Nephron (organoid): ENCODE data around the gene PDZRN4.
"Not testable (repeated sequence)": the region's sequence is repeated elsewhere in the genome, so short reads cannot be mapped to it uniquely, and the experiment has no call there.

Experiments used
- H3K27ac Mint-ChIP-seq, 3 experiments: 2 replicates each; pipeline ENCODE4 v1.8.0; 2020; ENCODE audit warnings: mixed read lengths in 3 of 3, mild to moderate bottlenecking in 2 of 3, moderate library complexity in 1 of 3
- H3K27me3 Mint-ChIP-seq: 2 replicates; pipeline ENCODE4 v1.8.0; 2021; ENCODE audit warnings: low read depth, mild to moderate bottlenecking, moderate library complexity, mixed read lengths
- H3K36me3 Mint-ChIP-seq: 2 replicates; pipeline ENCODE4 v1.8.0; 2020; ENCODE audit warnings: low read depth, mixed read lengths
- H3K4me1 Mint-ChIP-seq: 2 replicates; pipeline ENCODE4 v1.8.0; 2020; ENCODE audit warnings: mixed read lengths
- H3K4me3 Mint-ChIP-seq, 3 experiments: 2 replicates each; pipeline ENCODE4 v1.8.0; 2020; ENCODE audit warnings: mild to moderate bottlenecking in 3 of 3, mixed read lengths in 3 of 3, moderate library complexity in 2 of 3
- H3K9me3 Mint-ChIP-seq: 2 replicates; pipeline ENCODE4 v1.8.0; 2020; ENCODE audit warnings: mixed read lengths
- CTCF ChIP-seq, 3 experiments: fragments of 200-600 bp; sonication (generic); IDR thresholded peaks; one replicate each; pipeline ENCODE4 v1.5.0; 2021; ENCODE audit warnings: antibody characterized with exemption in 3 of 3; ENCODE audit not compliant: unreplicated experiment in 3 of 3

Gene PDZRN4

GRCh38 chr12:41167701-41168100 lies 20.4 kb upstream of the PDZRN4 start:
- no peaks in the 10 kb centered on the region for H3K9me3 Mint-ChIP-seq

GRCh38 chr12:41174602-41175001 lies 13.5 kb upstream of the PDZRN4 start:
- Mint-ChIP-seq H3K36me3 (no peaks in the 10 kb centered on the region), H3K4me1 (peaks cover 5% of the 10 kb centered on the region), H3K27ac (no peak overlapping the region), H3K27me3 (no peaks in the 10 kb centered on the region), H3K9me3 (no peaks in the 10 kb centered on the region), H3K4me3 (no peak overlapping the region)
- no peak for TF ChIP-seq CTCF (IDR thresholded peaks at IDR 0.05; ENCODE audit: unreplicated experiment in 3 of 3)

More at GRCh38 chr12:41167701-41168100, 20.4 kb upstream of the PDZRN4 start:
- Mint-ChIP-seq H3K4me3 (no peak overlapping the region), H3K4me1 (no peaks in the 10 kb centered on the region), H3K27me3 (no peaks in the 10 kb centered on the region), H3K36me3 (no peaks in the 10 kb centered on the region), H3K27ac (no peak overlapping the region)
- TF ChIP-seq CTCF (IDR thresholded peaks at IDR 0.05; ENCODE audit: unreplicated experiment in 3 of 3): no peak

- not testable (repeated sequence) for H3K36me3 Mint-ChIP-seq, H3K27ac Mint-ChIP-seq, H3K27me3 Mint-ChIP-seq, H3K4me3 Mint-ChIP-seq, H3K4me1 Mint-ChIP-seq, H3K9me3 Mint-ChIP-seq
Observed at GRCh38 chr12:41179507-41179906, 8.6 kb upstream of the PDZRN4 start.

GRCh38 chr12:41184864-41185263 lies 3.3 kb upstream of the PDZRN4 start:
- Mint-ChIP-seq H3K36me3 (no peaks in the 10 kb centered on the region), H3K4me3 (no peak overlapping the region), H3K27ac (no peak overlapping the region), H3K9me3 (peaks cover 6% of the 10 kb centered on the region), H3K27me3 (peaks cover 40% of the 10 kb centered on the region), H3K4me1 (peaks cover 14% of the 10 kb centered on the region)
- no peak for TF ChIP-seq CTCF (IDR thresholded peaks at IDR 0.05; ENCODE audit: unreplicated experiment in 3 of 3)

GRCh38 chr12:41186026-41186425 lies 2.1 kb upstream of the PDZRN4 start:
- H3K9me3 Mint-ChIP-seq: peaks cover 6% of the 10 kb centered on the region
- H3K4me1 Mint-ChIP-seq: peaks cover 21% of the 10 kb centered on the region
- no peak for TF ChIP-seq CTCF (IDR thresholded peaks at IDR 0.05; ENCODE audit: unreplicated experiment in 3 of 3)
- H3K27me3 Mint-ChIP-seq: peaks cover 48% of the 10 kb centered on the region
- H3K27ac Mint-ChIP-seq: no peak overlapping the region
- H3K4me3 Mint-ChIP-seq: no peak overlapping the region
- H3K36me3 Mint-ChIP-seq: no peaks in the 10 kb centered on the region

GRCh38 chr12:41188841-41189394 lies 798 bp downstream of the PDZRN4 start:
- H3K27me3 Mint-ChIP-seq: peaks cover 51% of the 10 kb centered on the region
- peak overlapping the region in 1 of 3 experiments; percentile 77 for H3K27ac Mint-ChIP-seq
- peak overlapping the region; percentile 81 to 89 (median 83) for H3K4me3 Mint-ChIP-seq
- H3K9me3 Mint-ChIP-seq: no peaks in the 10 kb centered on the region
- TF ChIP-seq CTCF (IDR thresholded peaks at IDR 0.05; ENCODE audit: unreplicated experiment in 3 of 3): no peak
- no peaks in the 10 kb centered on the region for H3K36me3 Mint-ChIP-seq
- peaks cover 21% of the 10 kb centered on the region for H3K4me1 Mint-ChIP-seq
